ENCODE results near the gene SAFB2.

- TF ChIP-seq, protein P1, sequence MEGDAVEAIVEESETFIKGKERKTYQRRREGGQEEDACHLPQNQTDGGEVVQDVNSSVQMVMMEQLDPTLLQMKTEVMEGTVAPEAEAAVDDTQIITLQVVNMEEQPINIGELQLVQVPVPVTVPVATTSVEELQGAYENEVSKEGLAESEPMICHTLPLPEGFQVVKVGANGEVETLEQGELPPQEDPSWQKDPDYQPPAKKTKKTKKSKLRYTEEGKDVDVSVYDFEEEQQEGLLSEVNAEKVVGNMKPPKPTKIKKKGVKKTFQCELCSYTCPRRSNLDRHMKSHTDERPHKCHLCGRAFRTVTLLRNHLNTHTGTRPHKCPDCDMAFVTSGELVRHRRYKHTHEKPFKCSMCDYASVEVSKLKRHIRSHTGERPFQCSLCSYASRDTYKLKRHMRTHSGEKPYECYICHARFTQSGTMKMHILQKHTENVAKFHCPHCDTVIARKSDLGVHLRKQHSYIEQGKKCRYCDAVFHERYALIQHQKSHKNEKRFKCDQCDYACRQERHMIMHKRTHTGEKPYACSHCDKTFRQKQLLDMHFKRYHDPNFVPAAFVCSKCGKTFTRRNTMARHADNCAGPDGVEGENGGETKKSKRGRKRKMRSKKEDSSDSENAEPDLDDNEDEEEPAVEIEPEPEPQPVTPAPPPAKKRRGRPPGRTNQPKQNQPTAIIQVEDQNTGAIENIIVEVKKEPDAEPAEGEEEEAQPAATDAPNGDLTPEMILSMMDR (IDR thresholded peaks at IDR 0.05) = no peak
- TF ChIP-seq POLR2AphosphoS5 (IDR thresholded peaks at IDR 0.05) (no peak), POLR2A (IDR thresholded peaks at IDR 0.05) (no peak), EP300 (IDR thresholded peaks at IDR 0.05) (no peak)
Observed at GRCh38 chr19:5619946-5620345, 2.6 kb downstream of the SAFB2 start.

All from gastroesophageal sphincter (tissue), 3 donors.